ENCODE measurements around the gene WNK1. TPM values are rescaled to one million over a fixed set of nuclear protein-coding genes. Genes with fewer than 3 reads are reported as not detected.

The WNK1 gene
- total and polyA plus RNA-seq, 12 donors: 14.2 to 315 (median 123) TPM

GRCh38 chr12:793037-793436 is 40.7 kb downstream of the WNK1 start:
- H3K27me3 ChIP-seq: no peaks in the 10 kb centered on the region
- intact Hi-C loops (cut with DNase I): no loop called here
- H3K4me1 ChIP-seq (replicated peaks in 1 of 2): peaks cover 8 to 57% of the 10 kb centered on the region in 2 donors
- TF ChIP-seq, protein P1, sequence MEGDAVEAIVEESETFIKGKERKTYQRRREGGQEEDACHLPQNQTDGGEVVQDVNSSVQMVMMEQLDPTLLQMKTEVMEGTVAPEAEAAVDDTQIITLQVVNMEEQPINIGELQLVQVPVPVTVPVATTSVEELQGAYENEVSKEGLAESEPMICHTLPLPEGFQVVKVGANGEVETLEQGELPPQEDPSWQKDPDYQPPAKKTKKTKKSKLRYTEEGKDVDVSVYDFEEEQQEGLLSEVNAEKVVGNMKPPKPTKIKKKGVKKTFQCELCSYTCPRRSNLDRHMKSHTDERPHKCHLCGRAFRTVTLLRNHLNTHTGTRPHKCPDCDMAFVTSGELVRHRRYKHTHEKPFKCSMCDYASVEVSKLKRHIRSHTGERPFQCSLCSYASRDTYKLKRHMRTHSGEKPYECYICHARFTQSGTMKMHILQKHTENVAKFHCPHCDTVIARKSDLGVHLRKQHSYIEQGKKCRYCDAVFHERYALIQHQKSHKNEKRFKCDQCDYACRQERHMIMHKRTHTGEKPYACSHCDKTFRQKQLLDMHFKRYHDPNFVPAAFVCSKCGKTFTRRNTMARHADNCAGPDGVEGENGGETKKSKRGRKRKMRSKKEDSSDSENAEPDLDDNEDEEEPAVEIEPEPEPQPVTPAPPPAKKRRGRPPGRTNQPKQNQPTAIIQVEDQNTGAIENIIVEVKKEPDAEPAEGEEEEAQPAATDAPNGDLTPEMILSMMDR (IDR thresholded peaks at IDR 0.05): no peak
- TF ChIP-seq POLR2A (IDR thresholded peaks at IDR 0.05): no peak
- H3K36me3 ChIP-seq (replicated peaks in 1 of 2): no peaks in the 10 kb centered on the region
- 77 to 87% (median 84%) methylated on average over 3 of the region's 3 CpGs for WGBS, 4 donors
- no peak overlapping the region for H3K4me3 ChIP-seq
- no peak for DNase-seq
- H3K27ac ChIP-seq: no peak overlapping the region
- H3K9me3 ChIP-seq (replicated peaks in 1 of 3): no peaks in the 10 kb centered on the region

DNA sequence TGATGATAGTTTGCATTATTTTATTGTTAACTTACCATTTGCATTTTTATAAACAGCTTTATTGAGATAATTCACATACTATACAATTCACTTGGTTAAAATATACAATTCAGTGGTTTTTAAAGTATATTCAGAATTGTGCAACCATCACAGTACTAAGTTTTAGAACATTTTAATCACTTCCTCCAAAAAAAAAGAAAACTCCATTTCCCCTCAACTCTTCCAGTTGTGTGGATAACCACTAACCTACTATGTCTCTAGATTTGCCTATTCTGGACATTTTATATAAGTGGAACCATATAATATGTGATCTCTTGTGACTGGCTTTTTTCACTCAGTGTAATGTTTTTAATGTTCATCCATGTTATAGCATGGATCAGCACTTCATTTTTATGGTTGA is 41.3 kb downstream of the WNK1 start:
- no peak overlapping the region for H3K4me3 ChIP-seq
- no peaks in the 10 kb centered on the region for H3K9me3 ChIP-seq (replicated peaks in 1 of 3)
- no peaks in the 10 kb centered on the region for H3K27me3 ChIP-seq
- no peak overlapping the region for H3K27ac ChIP-seq
- intact Hi-C loops (cut with DNase I): no loop called here
- peaks cover 8 to 51% of the 10 kb centered on the region in 2 donors for H3K4me1 ChIP-seq (replicated peaks in 1 of 2)
- TF ChIP-seq, protein P1 (IDR thresholded peaks at IDR 0.05): no peak
- TF ChIP-seq POLR2A (IDR thresholded peaks at IDR 0.05): no peak
- no peaks in the 10 kb centered on the region for H3K36me3 ChIP-seq (replicated peaks in 1 of 2)
- no peak for DNase-seq

- no peak for TF ChIP-seq POLR2A (IDR thresholded peaks at IDR 0.05)
- TF ChIP-seq, protein P1 (IDR thresholded peaks at IDR 0.05): no peak
- DNase-seq: no peak
- Histone ChIP-seq H3K27ac (no peak overlapping the region), H3K4me1 (replicated peaks in 1 of 2) (peaks cover 4 to 35% of the 10 kb centered on the region in 2 donors), H3K4me3 (no peak overlapping the region), H3K36me3 (replicated peaks in 1 of 2) (no peaks in the 10 kb centered on the region), H3K27me3 (no peaks in the 10 kb centered on the region), H3K9me3 (replicated peaks in 1 of 3) (no peaks in the 10 kb centered on the region)
- intact Hi-C loops (cut with DNase I): no loop called here
- WGBS, 4 donors: 71 to 80% (median 76%) methylated on average over 4 of the region's 4 CpGs
Observed at GRCh38 chr12:795305-795704, 42.9 kb downstream of the WNK1 start.

DNA sequence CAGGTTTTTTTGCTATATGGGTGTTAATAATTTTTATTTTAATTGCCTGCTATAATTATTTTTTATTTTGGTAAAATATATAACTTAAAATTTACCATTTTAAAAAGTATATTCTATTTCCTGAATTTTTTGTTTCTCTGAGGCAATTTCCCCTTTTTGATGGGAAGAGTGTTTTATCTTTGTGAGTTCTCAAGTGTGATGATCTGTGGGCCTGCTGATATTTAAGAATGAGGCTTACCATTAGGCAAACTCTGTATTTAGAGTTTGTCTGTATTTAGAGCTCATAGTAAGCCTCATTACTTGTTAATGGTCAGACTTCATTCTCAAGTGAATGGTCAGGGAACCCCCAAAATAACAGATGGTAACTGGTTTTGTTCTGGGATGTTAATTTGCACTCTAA is 48.0 kb downstream of the WNK1 start:
- intact Hi-C loops (cut with DNase I): no loop called here
- no peaks in the 10 kb centered on the region for H3K36me3 ChIP-seq (replicated peaks in 1 of 2)
- DNase-seq: no peak
- no peak overlapping the region for H3K4me3 ChIP-seq
- no peaks in the 10 kb centered on the region for H3K9me3 ChIP-seq (replicated peaks in 1 of 3)
- TF ChIP-seq POLR2A (IDR thresholded peaks at IDR 0.05): no peak
- TF ChIP-seq, protein P1 (IDR thresholded peaks at IDR 0.05): no peak
- H3K4me1 ChIP-seq (replicated peaks in 1 of 2): peaks cover 4 to 53% of the 10 kb centered on the region in 2 donors
- no peak overlapping the region for H3K27ac ChIP-seq
- H3K27me3 ChIP-seq: no peaks in the 10 kb centered on the region

Data from adrenal gland (tissue), 12 donors.